Measurements from ENCODE around the gene PHLPP1.

The PHLPP1 gene

DNA sequence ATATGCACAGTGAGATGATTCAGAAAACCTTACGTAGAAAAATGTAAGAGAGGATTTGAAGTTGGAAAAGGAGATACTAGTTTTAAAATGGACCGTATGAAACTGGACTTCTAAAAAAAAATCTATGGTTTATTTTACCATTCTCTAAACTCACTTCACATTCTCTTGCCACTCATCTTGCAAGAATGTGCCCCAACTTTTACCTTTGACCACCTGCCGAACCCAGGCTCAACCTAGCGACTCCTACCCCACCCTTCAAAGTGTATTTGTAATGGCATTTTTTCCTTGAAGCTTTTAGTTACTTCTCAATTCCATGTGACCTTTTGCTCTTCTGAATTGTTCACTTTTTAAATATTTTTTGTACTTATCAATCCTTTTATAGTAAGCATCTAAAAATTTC, 160.8 kb downstream of the PHLPP1 start:
- ATAC-seq, result no peak
- TF ChIP-seq ISL1 (CRISPR knock-in tag; IDR thresholded peaks at IDR 0.05) (peak; percentile 17; the same call in 1 of the 2 replicates), CSDC2 (CRISPR knock-in tag; IDR thresholded peaks at IDR 0.05) (no peak)

DNA sequence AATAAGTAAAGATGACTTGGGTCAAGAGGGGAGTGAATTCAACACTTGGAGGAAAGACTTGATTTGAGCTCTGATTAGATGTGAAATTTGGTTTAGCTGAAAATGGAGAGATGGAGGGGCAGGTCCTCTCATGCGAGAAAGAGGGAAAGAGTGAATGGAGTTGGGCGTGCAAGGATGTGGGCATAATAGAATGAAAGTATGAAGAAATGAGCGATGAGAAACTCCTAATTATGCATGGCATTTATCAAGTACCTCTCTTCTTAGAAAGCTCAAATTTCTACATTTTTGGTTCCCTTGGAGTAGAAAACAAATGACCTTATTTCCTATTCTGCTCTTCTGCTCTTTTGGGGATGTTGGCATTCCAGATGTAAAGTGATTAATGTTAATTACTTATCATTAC, 161.5 kb downstream of the PHLPP1 start:
- no peak for TF ChIP-seq RARB (CRISPR knock-in tag; IDR thresholded peaks at IDR 0.05)
- TF ChIP-seq, protein P1, sequence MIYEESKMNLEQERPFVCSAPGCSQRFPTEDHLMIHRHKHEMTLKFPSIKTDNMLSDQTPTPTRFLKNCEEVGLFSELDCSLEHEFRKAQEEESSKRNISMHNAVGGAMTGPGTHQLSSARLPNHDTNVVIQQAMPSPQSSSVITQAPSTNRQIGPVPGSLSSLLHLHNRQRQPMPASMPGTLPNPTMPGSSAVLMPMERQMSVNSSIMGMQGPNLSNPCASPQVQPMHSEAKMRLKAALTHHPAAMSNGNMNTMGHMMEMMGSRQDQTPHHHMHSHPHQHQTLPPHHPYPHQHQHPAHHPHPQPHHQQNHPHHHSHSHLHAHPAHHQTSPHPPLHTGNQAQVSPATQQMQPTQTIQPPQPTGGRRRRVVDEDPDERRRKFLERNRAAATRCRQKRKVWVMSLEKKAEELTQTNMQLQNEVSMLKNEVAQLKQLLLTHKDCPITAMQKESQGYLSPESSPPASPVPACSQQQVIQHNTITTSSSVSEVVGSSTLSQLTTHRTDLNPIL (CRISPR knock-in tag; IDR thresholded peaks at IDR 0.05; ENCODE audit: low read depth), result no peak
- TF ChIP-seq, protein P2, sequence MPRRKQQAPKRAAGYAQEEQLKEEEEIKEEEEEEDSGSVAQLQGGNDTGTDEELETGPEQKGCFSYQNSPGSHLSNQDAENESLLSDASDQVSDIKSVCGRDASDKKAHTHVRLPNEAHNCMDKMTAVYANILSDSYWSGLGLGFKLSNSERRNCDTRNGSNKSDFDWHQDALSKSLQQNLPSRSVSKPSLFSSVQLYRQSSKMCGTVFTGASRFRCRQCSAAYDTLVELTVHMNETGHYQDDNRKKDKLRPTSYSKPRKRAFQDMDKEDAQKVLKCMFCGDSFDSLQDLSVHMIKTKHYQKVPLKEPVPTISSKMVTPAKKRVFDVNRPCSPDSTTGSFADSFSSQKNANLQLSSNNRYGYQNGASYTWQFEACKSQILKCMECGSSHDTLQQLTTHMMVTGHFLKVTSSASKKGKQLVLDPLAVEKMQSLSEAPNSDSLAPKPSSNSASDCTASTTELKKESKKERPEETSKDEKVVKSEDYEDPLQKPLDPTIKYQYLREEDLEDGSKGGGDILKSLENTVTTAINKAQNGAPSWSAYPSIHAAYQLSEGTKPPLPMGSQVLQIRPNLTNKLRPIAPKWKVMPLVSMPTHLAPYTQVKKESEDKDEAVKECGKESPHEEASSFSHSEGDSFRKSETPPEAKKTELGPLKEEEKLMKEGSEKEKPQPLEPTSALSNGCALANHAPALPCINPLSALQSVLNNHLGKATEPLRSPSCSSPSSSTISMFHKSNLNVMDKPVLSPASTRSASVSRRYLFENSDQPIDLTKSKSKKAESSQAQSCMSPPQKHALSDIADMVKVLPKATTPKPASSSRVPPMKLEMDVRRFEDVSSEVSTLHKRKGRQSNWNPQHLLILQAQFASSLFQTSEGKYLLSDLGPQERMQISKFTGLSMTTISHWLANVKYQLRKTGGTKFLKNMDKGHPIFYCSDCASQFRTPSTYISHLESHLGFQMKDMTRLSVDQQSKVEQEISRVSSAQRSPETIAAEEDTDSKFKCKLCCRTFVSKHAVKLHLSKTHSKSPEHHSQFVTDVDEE (CRISPR knock-in tag; IDR thresholded peaks at IDR 0.05), result no peak
- TF ChIP-seq PPARA (CRISPR knock-in tag; IDR thresholded peaks at IDR 0.05; ENCODE audit: borderline replicate concordance), result no peak
- TF ChIP-seq OSR1 (CRISPR knock-in tag; IDR thresholded peaks at IDR 0.05), result no peak
- ATAC-seq, result no peak

DNA sequence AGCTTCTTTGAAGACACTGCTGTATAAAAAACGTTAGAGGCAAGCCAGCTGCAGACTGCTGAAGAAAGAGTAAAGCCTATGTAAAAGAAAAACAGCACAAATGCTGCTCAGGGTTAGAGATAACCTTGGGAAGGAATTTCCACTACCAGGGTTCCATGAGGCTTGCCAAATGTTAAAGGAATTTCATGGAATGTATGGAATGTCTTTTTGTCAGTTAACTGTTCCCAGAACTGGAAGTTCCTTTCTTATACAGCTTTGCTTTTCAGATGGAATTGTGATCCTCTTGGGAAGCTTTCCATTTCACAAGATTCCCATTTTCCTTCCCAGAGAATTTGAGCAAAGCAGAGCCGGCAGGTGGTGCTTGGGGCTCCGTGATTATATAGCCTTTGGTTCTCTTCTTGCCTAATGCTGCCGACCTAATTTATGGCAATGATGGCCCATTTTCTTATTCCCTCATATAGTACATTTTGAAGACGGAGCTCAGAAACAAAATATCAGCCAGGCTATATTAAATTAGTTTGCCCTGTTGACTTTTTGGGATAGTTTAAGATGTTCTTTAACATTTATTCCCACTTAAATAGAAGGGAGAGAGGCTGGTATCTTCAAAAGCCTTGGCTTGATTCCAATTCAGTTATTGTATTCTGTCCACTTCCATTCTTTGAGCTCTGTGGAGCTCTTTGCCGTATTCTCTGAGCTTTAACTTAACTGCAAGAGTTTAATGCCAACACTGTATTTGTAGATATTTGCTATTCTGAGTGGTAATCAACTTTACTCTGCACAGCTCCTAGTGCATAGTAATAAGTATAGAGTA, 162.3 kb downstream of the PHLPP1 start:
- ATAC-seq, result peak; percentile 71
- TF ChIP-seq BACH2 (CRISPR knock-in tag; IDR thresholded peaks at IDR 0.05; ENCODE audit: borderline replicate concordance), result no peak
- TF ChIP-seq ZNF70 (CRISPR knock-in tag; IDR thresholded peaks at IDR 0.05), result no peak
- TF ChIP-seq, protein P1 (CRISPR knock-in tag; IDR thresholded peaks at IDR 0.05; ENCODE audit: low read depth), result no peak
- TF ChIP-seq, protein P2 (CRISPR knock-in tag; IDR thresholded peaks at IDR 0.05), result no peak
- peak; percentile 71; the same call in 1 of the 2 replicates for TF ChIP-seq SNAI2 (CRISPR knock-in tag; IDR thresholded peaks at IDR 0.05)
- TF ChIP-seq ZFP30 (CRISPR knock-in tag; IDR thresholded peaks at IDR 0.05), result no peak
- TF ChIP-seq, protein P3, sequence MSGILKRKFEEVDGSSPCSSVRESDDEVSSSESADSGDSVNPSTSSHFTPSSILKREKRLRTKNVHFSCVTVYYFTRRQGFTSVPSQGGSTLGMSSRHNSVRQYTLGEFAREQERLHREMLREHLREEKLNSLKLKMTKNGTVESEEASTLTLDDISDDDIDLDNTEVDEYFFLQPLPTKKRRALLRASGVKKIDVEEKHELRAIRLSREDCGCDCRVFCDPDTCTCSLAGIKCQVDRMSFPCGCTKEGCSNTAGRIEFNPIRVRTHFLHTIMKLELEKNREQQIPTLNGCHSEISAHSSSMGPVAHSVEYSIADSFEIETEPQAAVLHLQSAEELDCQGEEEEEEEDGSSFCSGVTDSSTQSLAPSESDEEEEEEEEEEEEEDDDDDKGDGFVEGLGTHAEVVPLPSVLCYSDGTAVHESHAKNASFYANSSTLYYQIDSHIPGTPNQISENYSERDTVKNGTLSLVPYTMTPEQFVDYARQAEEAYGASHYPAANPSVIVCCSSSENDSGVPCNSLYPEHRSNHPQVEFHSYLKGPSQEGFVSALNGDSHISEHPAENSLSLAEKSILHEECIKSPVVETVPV (CRISPR knock-in tag; IDR thresholded peaks at IDR 0.05), result no peak
- peak; percentile 51; the same call in 1 of the 2 replicates for TF ChIP-seq OSR1 (CRISPR knock-in tag; IDR thresholded peaks at IDR 0.05)
- 0 out of 2 replicates have a peak, but pooled peaks have one; percentile 37 for TF ChIP-seq ZFP3 (CRISPR knock-in tag; IDR thresholded peaks at IDR 0.05)
- TF ChIP-seq CSDC2 (CRISPR knock-in tag; IDR thresholded peaks at IDR 0.05), result peak; percentile 86; the same call in 1 of the 2 replicates
- TF ChIP-seq, protein P4, sequence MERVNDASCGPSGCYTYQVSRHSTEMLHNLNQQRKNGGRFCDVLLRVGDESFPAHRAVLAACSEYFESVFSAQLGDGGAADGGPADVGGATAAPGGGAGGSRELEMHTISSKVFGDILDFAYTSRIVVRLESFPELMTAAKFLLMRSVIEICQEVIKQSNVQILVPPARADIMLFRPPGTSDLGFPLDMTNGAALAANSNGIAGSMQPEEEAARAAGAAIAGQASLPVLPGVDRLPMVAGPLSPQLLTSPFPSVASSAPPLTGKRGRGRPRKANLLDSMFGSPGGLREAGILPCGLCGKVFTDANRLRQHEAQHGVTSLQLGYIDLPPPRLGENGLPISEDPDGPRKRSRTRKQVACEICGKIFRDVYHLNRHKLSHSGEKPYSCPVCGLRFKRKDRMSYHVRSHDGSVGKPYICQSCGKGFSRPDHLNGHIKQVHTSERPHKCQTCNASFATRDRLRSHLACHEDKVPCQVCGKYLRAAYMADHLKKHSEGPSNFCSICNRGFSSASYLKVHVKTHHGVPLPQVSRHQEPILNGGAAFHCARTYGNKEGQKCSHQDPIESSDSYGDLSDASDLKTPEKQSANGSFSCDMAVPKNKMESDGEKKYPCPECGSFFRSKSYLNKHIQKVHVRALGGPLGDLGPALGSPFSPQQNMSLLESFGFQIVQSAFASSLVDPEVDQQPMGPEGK (CRISPR knock-in tag; IDR thresholded peaks at IDR 0.05; ENCODE audit: borderline replicate concordance), result 0 out of 2 replicates have a peak, but pooled peaks have one; percentile 17
- peak; percentile 65 for TF ChIP-seq ISL1 (CRISPR knock-in tag; IDR thresholded peaks at IDR 0.05)
- TF ChIP-seq PPARA (CRISPR knock-in tag; IDR thresholded peaks at IDR 0.05; ENCODE audit: borderline replicate concordance), result no peak
- no peak for TF ChIP-seq RARB (CRISPR knock-in tag; IDR thresholded peaks at IDR 0.05)
- no peak for TF ChIP-seq TOX (CRISPR knock-in tag; IDR thresholded peaks at IDR 0.05; ENCODE audit: borderline replicate concordance)
- TF ChIP-seq GLIS3 (CRISPR knock-in tag; IDR thresholded peaks at IDR 0.05), result no peak; the same call in 1 of the 2 replicates
- no peak for TF ChIP-seq ZNF565 (CRISPR knock-in tag; conservative IDR thresholded peaks at IDR 0.05; ENCODE audit: low read depth)

Data from SK-N-SH treated with all-trans-retinoic acid at 6 μM for 48 hours (cell line).